HL-60 (cell line): ENCODE measurements around the gene PTPRN2.

Experiments used
- DNase-seq, 2 experiments: peaks; one replicate each; pipeline ENCODE4 v3.0.0-alpha.2; 2010 to 2020; ENCODE audit warnings: low read depth in 1 of 2, low spot score in 1 of 2
- H3K27ac ChIP-seq: fragments of 250-450 bp; sonication (Bioruptor Pico); replicated peaks from 2 replicates; pipeline ENCODE4 v1.5.1; 2020; ENCODE audit warnings: mild to moderate bottlenecking, moderate library complexity
- H3K27me3 ChIP-seq: fragments of 250-450 bp; sonication (Bioruptor Pico); 2 replicates; pipeline ENCODE4 v1.5.1; 2021; ENCODE audit warnings: mild to moderate bottlenecking, moderate library complexity; ENCODE audit not compliant: insufficient read depth, poor library complexity, severe bottlenecking
- H3K4me3 ChIP-seq: replicated peaks from 2 replicates; pipeline ENCODE4 v1.5.1; 2011; ENCODE audit warnings: mild to moderate bottlenecking, control low read depth, low read length; ENCODE audit not compliant: insufficient read depth
- CTCF ChIP-seq: IDR thresholded peaks from one replicate; pipeline ENCODE4 v1.5.1; 2011; ENCODE audit warnings: low read length, control low read depth, inconsistent platforms; ENCODE audit not compliant: insufficient read depth
- GABPA ChIP-seq: IDR thresholded peaks from 2 replicates; pipeline ENCODE4 v1.6.1; 2012; ENCODE audit warnings: low read depth
- POLR2AphosphoS5 ChIP-seq: IDR thresholded peaks from 2 replicates; pipeline ENCODE4 v1.6.1; 2012; ENCODE audit warnings: low read depth
- SPI1 ChIP-seq: IDR thresholded peaks from 2 replicates; pipeline ENCODE4 v1.6.1; 2012; ENCODE audit warnings: low read depth, mild to moderate bottlenecking, borderline replicate concordance
- TF ChIP-seq, protein P1 (sequence below): IDR thresholded peaks from 2 replicates; pipeline ENCODE4 v1.6.1; 2012; ENCODE audit warnings: low read depth; ENCODE audit not compliant: insufficient replicate concordance

PTPRN2 gene

GRCh38 chr7:157576415-157576814, 1011.2 kb downstream of the PTPRN2 start:
- TF ChIP-seq, protein P1, sequence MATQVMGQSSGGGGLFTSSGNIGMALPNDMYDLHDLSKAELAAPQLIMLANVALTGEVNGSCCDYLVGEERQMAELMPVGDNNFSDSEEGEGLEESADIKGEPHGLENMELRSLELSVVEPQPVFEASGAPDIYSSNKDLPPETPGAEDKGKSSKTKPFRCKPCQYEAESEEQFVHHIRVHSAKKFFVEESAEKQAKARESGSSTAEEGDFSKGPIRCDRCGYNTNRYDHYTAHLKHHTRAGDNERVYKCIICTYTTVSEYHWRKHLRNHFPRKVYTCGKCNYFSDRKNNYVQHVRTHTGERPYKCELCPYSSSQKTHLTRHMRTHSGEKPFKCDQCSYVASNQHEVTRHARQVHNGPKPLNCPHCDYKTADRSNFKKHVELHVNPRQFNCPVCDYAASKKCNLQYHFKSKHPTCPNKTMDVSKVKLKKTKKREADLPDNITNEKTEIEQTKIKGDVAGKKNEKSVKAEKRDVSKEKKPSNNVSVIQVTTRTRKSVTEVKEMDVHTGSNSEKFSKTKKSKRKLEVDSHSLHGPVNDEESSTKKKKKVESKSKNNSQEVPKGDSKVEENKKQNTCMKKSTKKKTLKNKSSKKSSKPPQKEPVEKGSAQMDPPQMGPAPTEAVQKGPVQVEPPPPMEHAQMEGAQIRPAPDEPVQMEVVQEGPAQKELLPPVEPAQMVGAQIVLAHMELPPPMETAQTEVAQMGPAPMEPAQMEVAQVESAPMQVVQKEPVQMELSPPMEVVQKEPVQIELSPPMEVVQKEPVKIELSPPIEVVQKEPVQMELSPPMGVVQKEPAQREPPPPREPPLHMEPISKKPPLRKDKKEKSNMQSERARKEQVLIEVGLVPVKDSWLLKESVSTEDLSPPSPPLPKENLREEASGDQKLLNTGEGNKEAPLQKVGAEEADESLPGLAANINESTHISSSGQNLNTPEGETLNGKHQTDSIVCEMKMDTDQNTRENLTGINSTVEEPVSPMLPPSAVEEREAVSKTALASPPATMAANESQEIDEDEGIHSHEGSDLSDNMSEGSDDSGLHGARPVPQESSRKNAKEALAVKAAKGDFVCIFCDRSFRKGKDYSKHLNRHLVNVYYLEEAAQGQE: no peak
- peak; percentile 17; the same call in 1 of the 2 replicates for TF ChIP-seq SPI1
- peak; percentile 62 for TF ChIP-seq GABPA
- Histone ChIP-seq H3K27me3 (peaks cover 10% of the 10 kb centered on the region), H3K27ac (no peak overlapping the region), H3K4me3 (no peak overlapping the region)
- DNase-seq: peak in 1 of 2 experiments; percentile 46

GRCh38 chr7:157575777-157576176, 1011.8 kb downstream of the PTPRN2 start:
- Histone ChIP-seq H3K27me3 (peaks cover 10% of the 10 kb centered on the region), H3K4me3 (no peak overlapping the region), H3K27ac (no peak overlapping the region)
- TF ChIP-seq POLR2AphosphoS5: no peak
- TF ChIP-seq, protein P1: no peak
- TF ChIP-seq CTCF: no peak
- TF ChIP-seq GABPA: no peak
- no peak for TF ChIP-seq SPI1
- DNase-seq: no peak

DNA sequence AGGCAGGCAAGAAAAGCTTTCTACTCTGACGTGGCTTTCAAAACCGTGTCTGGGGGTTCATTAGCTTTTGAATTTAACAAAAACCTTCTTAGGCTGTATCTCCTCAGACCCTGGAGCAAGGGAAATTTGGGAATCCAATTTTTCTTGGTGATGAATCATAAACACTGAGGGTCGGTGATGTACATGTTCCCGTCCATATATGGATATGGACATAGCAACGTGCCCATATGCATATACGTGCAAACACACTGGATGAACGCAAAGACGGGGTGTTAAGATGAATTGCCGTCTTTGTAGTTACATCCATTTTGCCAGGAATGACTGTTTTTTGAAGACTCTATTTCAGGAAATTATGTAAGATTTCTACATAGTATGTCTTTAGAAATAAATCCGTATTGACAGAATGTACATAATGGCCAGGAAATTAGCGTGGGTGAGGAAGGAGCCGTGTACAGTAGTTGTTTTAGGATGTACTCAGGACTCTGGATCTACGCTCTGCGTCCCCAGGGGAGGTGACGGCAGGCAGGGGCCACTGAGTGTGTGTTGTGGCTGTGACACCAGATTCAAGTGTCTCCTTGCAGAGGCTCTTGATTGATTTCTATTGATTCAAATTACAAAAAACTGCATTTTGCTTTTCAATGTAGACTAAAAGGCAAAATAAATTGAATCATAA, 1012.6 kb downstream of the PTPRN2 start:
- Histone ChIP-seq H3K27me3 (peaks cover 10% of the 10 kb centered on the region), H3K4me3 (no peak overlapping the region), H3K27ac (no peak overlapping the region)
- no peak for DNase-seq
- TF ChIP-seq SPI1 (no peak), GABPA (no peak), POLR2AphosphoS5 (no peak), CTCF (no peak)

- no peak for DNase-seq
- Histone ChIP-seq H3K27ac (no peak overlapping the region), H3K27me3 (peaks cover 11% of the 10 kb centered on the region), H3K4me3 (no peak overlapping the region)
- TF ChIP-seq CTCF: no peak
- TF ChIP-seq SPI1: no peak
- TF ChIP-seq, protein P1: no peak
- TF ChIP-seq POLR2AphosphoS5: no peak
- TF ChIP-seq GABPA: no peak
Observed at GRCh38 chr7:157574120-157574825, 1013.4 kb downstream of the PTPRN2 start.
